Stimulated activated CD8-positive, alpha-beta memory T cell treated with anti-CD3 and anti-CD28 coated beads, Interleukin-7, amount 100 ng/mL, for 4 hours (primary cell): ENCODE results near the gene RPL10.

Experiments
- DNase-seq, 2 donors: peaks; one replicate each; pipeline ENCODE4 v3.0.0-alpha.2; 2020; ENCODE audit warnings: low read depth in 2 of 2

The RPL10 gene

DNA sequence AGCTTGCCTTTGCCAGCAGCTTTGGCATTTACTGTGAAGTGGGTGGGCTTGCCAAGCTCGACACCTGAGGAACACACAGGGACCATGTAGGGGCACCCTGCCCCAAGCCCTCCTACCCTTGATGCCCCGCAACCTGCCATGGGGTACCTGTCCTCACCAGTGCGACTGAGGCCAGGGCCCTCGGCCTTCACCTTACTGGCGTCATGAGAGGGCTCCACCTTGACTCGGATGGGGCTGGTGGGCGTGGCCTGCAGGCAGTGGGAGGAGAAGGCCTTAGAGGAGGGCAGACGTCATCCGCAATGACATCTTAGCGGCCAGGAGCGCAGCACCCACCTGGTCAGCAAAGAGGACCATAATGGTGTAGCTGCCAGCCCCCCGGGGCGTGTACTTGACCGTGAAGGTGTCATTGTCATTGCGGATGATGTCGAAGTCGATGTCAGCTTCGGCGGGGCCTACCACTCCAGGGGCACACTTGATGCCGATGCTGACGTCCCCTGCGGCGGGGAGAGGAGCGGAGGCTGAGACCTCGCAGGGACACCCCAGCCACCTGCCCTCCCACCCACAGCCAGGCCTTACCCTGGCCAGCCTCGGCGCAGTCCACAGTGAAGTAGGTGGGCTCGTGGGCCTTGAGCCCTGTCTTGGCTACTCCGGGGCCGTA lies 36.0 kb upstream of the RPL10 start:
- no peak for DNase-seq

DNA sequence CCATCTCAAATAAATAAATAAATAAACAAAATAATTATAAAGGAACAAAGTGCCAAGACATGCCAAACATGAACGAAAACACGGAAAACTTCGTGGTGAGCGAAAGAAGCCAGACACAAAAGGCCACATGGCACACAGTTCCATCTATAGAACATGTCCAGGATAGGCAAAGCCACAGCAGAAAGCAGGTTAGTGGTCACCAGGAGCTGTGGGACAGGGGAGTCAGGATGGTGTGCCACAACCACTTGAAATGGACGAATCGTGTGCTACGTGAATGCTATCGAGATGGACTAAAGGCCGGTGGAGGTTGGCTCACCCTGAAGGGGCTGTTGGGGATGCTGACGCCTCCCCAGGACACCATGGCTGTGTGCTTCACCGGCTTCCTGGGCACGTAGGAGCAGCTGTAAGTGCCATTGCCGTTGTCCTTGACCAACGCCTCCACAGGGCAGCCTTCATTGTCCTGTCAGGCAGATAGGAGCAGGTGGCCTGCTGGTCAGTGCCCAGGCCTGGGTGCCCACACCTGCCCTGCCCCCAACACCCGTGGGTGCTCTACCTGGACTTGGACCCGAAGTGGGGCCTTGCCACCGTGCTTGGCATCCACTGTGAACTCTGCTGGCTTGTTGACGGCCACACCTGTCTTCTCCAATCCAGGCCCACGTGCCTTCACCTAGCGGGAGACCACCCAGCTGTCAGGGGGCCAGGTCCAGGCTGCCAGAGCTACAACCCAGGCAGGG lies 34.3 kb upstream of the RPL10 start:
- no peak for DNase-seq

DNA sequence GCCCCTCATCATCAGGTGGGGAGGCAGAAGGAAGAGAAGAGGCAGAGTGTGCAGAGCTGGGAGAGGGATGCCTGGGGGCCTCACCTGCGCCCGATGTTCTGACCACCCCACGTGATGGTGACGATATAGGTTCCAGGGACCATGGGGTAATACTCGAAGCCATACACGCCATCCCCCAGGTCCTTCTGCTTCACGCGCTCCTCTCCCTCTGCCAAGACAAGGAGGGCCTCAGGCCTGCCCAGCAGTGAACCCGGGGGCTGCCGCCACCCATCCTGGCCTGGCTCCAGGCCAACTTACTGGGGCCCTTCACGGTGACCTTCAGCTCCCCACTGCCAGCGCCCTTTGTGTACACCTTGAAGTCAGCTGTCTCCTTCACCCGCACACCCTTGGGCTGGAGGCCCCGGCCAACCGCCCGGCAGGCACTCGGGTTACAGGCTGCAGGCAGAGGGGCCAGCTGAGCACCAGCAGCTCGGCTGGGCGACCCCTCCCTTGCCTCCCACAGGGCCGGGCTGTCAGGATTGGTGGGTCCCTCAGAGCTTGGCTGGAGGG lies 33.1 kb upstream of the RPL10 start:
- no peak for DNase-seq

DNA sequence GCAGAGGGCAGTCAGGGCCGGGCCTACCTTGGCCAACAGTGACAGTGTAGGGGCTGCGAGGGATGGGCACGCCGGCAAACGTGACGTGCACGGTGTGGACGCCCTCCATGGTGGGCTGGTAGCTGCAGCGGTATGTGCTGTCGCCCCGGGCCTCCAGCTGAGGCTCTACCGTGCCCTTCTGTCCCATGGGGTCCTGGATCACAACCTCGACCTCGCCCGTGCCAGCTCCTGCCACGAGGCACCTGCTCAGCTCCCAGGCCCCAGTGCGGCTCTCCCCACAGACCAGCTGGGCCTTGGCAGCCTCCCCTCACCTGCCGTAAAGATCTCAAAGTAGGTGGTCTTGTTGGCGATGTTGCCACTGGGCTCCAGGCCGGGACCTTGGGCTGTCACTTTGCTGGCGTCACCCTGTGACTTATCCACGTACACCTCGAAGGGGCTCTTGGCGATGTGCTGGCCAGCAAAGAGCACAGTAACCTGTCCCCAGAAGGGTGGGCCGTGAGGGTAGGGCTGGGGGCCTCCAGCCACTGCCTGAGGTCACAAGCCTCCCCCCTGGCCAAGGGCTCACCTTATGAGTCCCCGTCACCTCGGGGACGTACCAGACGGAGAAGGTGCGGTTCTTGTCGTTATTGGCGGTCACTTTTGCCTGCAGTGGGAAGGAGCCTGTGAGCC lies 32.0 kb upstream of the RPL10 start:
- no peak for DNase-seq

DNA sequence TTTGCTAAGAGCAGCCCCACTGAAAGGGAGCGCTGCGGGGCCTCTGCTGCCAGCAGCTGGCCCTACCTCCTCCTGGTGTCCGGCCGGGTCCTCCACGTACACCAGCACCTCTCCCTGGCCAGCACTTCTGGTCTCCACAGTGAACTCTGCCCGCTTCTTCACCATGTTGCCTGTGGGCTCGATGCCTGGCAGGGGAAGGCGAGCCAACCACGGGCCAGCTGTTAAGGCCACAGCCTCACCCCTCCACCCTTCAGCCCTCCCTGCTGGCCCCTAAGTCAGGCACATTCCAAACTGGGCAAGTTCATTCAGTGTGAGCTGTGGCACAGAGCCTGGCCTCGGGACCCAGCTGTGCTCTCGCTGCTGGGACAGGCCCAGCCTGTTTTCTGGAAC lies 31.5 kb upstream of the RPL10 start:
- DNase-seq: no peak

DNA sequence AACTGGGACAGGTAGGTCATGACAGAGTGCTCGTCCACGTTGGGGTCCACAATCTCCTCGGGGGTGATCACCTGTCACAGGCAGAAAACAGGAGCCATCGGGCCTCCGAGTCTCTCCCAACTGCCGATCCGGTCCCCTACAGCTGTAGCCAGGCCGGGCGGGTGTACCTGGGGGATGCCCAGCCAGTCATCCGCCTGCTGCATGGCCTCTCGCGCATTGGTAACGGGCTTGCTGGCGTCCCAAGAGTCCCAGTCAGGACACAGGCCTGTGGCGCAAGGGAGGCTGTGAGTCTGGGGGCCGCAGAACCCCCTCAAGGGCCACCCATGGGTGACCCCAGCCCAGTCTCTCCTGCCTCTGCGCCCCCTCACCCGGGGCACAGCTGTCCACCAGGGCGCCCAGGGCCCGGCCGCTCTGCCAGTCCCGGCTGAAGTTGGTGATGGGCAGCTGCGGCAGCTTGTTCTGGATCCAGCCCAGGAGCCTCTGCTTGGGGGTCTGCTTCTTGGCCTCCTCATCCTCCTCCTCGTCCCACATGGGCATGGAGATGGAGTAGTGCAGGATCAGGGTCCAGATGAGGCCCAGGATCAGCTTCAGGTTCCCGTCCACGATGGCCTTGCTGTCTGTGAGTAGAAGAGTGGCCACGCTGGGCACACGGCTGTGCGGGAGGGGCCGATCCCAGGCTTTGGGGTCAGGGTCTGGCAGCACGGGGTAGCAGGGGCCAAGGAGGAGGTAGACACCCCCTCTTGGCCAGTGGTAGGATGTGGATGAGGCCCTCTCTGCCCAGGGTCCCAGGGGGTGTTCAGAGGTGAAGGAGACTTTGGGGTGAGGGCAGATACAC lies 30.5 kb upstream of the RPL10 start:
- no peak for DNase-seq

DNA sequence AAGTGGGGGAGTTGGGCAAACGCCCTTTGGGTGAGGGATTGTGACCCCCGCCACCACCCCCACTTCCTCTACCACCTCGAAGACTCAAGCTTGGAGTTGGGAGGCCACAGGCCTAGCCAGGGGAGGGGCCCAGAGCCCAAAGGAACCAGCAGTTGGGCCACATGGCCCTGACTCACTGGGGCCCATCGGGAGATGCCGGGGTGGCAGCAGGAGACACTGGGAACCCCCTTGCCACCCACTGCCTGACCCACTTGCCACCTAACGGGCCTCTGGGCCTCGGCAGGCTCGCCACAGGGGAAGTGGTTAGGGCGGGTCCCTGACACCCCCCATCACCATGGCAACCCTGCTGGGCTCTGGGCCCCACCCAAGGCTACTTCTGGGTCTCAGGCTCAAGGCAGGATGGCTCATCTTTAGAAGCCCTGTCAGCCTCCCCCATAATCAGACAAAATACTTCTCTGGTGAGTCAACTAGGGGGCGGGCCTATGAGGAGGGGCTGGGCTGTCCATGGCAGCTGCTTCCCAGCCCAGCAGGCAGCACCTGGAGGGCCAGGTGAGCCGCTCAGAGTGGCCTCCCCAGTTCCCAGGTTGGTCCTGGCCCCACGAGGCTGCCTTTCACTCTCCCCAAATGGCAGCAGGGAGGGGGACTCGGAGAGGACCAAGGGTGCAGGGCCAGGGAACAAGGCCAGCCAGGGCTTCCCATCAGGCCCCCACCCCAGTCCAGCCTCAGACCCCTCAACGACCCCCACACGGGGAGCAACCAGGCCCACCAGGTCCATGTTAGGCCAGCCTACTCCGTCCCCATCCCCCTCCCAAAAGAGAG lies 29.3 kb upstream of the RPL10 start:
- DNase-seq: peak; percentile 90 to 95

DNA sequence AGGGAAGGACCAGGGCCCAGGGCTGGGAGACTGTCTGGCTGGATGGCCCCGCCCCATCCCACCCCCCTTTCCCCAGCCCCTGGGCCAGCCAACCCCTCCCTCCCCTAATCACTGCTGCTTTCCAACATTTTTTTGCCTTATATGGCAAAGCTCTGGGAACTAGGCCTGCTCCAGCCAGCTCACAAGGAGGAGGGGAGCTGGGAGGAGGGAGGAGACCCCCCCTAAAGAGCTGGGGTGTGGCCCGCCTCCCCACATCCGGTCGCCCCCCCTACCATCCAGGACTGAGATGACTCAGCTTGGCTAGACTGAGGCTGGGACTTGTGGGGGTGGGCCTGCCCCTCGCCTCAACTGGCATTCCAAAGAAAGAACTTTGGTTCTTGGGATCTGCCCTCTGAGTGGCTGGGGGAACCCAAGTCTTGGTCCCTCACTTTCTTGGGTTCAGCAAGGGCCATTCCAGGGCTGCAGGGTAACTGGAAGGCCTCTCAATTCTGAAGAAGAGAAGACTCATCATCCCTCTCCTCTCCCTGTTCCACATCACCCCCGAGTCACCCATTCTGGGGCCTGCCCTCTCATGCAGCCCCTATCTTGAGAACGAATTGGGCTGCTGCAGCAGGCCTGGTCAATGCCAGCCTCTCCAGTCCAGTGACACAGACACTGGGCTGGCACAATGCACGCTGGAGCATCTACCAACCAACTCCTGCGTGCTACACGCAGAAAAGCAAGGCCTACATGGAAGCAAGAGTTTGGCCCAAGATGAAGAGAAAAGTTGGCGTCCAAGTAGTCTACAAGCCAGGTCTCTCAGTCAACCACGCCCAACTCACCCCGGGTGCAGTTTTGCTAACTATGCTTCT lies 28.5 kb upstream of the RPL10 start:
- peak; percentile 59 to 73 for DNase-seq

DNA sequence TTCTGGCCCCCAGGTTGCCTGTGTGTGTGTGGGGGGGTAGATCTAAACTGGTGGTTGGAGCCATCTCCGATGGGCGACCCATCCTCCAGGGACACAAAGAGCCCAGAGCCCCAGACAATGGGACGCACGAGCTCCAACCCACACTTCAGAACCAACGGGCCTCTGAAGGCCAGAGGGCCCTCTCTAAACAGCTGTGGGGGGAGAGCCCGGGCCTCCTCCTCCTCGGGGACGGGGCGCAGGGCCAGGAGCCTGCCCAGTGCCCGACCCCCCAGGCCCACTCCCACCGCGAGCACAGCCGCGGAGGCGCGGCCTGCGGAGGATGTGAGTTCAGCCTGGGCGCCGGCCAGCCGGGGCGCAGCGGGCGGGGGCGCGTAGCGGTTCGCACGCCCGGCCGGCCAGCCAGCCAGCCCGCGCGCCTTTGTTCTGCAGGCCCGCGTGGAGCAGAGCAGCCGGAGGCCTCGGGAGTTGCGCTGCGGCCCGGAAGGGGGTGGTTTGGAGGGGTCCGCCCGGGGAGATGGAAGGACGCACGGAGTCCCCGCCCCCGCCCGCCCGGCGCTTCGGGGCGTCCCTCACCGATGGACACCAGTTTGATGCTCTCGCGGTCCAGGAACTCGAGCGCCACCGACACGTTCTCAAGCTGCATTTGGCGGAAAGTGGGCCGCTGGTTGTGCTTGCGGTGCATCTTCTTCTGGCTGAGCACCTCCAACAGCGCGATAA lies 27.7 kb upstream of the RPL10 start:
- DNase-seq: no peak

DNA sequence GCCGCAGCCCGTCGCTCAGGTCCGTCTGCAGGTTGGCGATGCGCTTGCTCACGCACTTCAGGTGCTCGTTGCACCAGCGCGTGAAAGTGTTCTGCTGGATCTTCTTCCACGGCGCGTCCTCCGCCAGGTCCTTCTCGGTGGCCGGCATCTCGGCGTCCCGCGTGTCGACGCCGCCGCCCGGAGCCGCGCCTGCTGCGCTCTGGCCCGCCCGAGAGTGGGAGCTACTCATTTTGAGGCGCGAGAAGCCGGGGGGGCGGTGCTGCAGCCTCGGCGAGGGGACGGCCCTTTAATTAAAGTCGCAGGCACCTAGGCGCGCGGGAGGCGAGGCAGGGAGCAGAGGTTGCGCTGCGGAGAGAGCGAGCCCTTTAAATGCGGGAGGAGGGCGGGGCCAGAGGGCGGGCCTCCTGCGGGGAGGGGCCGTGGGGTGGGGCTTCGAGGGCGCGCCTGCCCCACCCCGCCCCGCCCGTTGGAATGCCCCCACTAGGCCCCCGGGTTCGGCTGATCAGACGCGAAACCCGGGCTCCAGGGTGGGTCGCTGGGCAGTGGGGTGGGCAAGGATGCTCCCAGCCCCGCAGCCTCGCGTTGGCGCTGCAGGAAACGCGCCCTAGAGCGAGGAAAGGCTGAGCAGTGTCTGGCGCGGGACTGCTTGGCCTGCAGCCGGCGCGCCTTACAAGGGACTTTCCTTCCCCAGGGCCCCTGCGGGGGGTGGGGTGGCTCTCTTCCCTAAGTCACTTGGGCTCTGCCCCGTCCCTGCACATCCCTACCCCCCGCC lies 27.0 kb upstream of the RPL10 start:
- peak; percentile 89 to 90 for DNase-seq

DNA sequence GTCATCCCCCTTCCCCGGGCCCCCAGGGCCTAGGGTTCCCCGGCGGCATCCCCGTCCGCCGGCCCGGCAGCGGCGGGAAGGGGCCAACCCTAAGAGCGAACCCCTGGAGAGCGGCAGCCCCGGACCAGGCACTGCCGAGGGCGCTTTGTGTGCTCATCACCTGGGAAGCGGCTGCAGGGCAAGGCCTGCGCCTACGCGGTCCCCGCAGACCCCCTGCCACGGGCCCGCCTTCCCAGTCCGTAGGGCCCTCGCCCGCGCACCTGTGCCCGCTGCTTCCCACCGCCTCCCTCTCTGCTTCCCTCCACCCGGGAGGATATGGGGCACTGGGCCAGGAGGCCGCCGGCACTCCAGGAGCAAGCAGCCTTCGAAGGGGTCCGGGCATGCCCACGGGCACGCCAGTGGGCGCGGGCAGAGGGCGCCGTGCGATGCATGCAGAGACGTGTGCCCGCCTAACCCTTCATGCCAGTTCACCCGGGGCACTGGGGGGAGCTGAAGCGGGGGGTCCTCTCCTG lies 26.3 kb upstream of the RPL10 start:
- DNase-seq: no peak

DNA sequence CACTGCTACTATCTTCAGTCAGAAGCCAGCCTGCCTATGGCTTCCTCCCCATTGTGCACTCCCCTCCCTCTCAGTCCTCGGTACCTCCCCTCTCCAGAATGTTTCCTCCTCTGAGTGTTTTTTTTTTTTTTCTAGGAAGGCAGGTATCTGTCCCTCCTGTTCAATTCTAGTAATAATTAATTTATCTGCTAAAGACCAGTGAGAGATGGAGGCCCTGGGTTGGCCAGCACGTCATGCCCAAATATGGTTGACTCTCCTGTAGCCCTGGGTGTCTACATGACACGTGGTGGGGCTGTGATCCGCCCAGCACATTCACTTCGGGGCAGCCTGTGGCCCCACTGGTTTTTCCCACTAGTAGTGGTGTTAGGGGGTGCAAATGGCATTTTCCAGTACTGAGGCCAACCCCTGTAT lies 25.6 kb upstream of the RPL10 start:
- no peak for DNase-seq

DNA sequence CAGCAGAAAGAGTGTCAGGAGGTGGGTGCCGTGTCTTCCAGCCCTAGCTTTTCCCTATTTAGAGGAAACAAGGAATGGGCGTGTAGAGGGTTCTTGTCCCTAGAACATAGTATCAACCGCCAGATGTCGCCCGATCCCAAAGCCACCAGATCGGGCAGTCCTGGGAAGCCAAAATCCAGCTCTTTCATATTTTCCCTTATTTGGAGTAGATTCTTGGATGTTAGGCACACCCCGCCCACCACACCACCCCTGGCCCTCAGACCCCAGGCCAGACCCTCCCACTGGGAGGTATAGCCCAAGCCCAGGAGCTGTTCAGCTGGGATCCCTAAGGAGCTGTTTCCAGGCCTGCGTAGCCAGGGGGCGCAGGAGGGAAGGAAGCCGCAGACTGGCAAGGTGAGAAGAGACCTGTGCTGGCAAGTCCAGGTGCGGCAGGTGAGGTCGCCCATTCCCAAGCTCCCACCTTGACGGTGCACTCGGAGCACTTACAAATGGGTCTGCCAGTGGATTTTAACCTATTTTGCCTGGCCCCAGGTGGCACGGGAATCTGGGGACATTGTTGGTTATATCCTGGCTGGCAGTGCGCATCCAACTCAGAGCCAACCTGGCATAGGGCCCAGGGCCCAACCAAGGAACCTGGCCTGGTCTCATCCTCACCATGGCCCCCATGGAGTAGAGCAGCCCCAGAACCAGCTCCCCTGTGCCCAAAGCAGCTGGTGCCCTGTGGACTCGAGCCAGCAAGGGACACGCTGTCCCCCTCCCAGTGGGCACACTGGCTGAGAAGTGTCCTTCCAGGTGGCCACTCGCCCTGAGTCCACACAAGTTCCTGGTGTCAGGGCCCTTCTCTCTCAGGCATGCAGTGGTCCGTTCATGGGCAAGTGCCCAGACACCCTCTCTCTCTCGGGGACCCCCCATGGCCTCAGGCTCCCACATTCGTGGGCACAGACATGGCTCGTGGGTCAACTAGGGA lies 24.6 kb upstream of the RPL10 start:
- DNase-seq: no peak

DNA sequence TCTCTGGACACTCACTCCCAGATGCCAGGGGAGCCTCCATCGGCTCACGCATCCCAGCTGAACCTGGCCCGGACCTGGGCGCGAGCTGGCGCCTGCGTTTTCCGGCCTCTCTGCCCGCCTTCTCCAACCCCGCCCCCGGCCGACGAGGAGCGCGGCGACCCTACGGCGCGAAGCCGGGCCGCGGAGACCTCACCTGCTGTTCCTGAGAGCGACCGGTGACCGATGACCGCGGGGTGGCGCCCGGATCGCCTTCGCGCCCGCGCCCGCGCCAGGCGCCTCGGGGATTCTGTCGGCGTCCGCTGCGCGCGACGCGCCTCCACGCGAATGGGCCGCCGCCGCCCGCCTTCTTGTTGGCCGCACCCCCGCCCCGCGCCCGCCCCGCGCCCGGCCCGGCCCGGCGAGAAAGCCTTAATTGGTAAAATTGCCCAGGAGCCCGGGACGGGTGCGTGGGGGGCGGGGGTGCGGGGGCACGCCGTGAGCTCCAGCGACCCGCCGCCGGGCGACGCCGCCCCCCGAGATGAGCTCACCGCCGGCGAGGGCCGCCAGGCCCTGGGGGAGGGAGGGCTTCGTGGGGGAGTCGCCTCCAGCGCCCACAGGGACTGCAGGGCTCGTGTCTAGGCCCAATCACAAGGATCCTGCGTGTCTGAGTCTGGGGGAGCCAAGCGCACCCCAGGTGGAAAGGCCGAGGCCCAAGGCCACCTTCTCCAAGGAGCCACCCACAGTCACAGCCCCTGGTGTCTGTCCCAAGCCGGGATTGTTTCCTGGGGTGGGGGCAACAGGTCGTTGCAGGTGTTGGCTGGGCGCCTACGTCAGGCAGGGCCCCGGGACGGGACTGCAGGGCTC lies 23.6 kb upstream of the RPL10 start, which contains the start of gene FLNA:
TSS of gene FLNA (minus strand) at position 322 of the 843 bp plus-strand sequence. CDS start 3,389 bp downstream, outside the sequence.
- DNase-seq: peak in 1 of 2 donors; percentile 52

DNA sequence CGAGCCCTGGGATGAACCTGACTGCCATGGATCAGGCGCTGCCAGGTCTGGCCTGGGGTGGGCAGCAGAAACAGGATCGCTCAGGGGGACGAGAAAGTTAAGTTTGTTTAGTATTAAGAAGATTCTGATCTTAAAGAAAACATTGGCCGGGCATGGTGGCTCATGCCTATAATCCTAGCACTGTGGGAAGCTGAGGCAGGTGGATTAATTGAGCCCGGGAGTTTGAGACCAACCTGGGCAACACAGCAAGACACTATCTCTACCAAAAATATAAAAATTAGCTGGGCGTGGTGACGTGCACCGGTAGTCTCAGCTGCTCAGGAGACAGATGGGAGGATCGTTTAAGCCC lies 23.0 kb upstream of the RPL10 start:
- no peak for DNase-seq

DNA sequence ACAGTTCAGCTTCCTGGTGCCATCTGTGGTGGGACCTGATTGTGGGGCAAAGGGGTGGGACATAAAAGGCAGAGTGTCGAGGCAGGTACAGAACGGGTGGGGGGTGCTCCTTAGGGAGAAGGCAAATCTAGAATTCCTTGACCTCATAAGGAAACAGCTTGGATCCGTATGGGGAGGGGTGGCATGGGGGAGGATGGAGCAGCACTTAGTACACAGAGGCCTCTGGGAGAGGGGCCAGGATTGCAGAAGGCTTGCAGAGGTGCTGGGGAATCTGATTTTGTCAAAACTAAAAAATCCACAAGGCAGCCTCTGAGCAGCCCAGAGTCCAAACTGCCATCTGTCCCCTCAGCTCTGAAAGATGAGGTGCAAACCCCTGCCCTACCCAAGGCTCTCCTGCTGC lies 21.4 kb upstream of the RPL10 start:
- no peak for DNase-seq
